Parathyroid adenoma (tissue), 2 donors: Measurements from ENCODE around the gene TRPV5.
A peak's percentile ranks its signal among the peaks of the same experiment; 100 is the strongest.

Experiments
- H2AFZ ChIP-seq: fragments of 300-600 bp; sonication (generic); one replicate; pipeline ENCODE4 v1.7.0; 2017; ENCODE audit warnings: antibody characterized with exemption, mild to moderate bottlenecking
- H3K27ac ChIP-seq: fragments of 300-600 bp; sonication (generic); one replicate; pipeline ENCODE4 v1.7.0; 2017
- H3K27me3 ChIP-seq: fragments of 300-600 bp; sonication (generic); one replicate; pipeline ENCODE4 v1.7.0; 2017; ENCODE audit warnings: low read length; ENCODE audit not compliant: control insufficient read depth, insufficient read depth
- H3K36me3 ChIP-seq: fragments of 300-600 bp; sonication (generic); one replicate; pipeline ENCODE4 v1.7.0; 2017; ENCODE audit warnings: low read length; ENCODE audit not compliant: control insufficient read depth, insufficient read depth
- H3K4me1 ChIP-seq: fragments of 300-600 bp; sonication (generic); one replicate; pipeline ENCODE4 v1.7.0; 2017; ENCODE audit warnings: control low read depth
- H3K4me2 ChIP-seq: fragments of 300-600 bp; sonication (generic); one replicate; pipeline ENCODE4 v1.7.0; 2017; ENCODE audit warnings: low read length
- H3K4me3 ChIP-seq: fragments of 300-600 bp; sonication (generic); one replicate; pipeline ENCODE4 v1.7.0; 2017; ENCODE audit warnings: low read depth, low read length
- H3K79me2 ChIP-seq: fragments of 300-600 bp; sonication (generic); one replicate; pipeline ENCODE4 v1.7.0; 2017; ENCODE audit warnings: control low read depth
- H3K9ac ChIP-seq: fragments of 300-600 bp; sonication (generic); one replicate; pipeline ENCODE4 v1.7.0; 2017; ENCODE audit warnings: mild to moderate bottlenecking
- H3K9me3 ChIP-seq: fragments of 300-600 bp; sonication (generic); one replicate; pipeline ENCODE4 v1.7.0; 2017; ENCODE audit warnings: low read length; ENCODE audit not compliant: control insufficient read depth
- CTCF ChIP-seq: fragments of 300-600 bp; sonication (generic); IDR thresholded peaks from one replicate; pipeline ENCODE4 v1.7.0; 2017; ENCODE audit warnings: antibody characterized with exemption, mild to moderate bottlenecking
- donor health status: primary hyperparathyroidism.

Gene TRPV5

GRCh38 chr7:142873281-142873784 is 60.2 kb downstream of the TRPV5 start:
- no peak overlapping the region for H3K4me2 ChIP-seq
- no peaks in the 10 kb centered on the region for H3K27me3 ChIP-seq
- peak; percentile 58 for TF ChIP-seq CTCF
- no peak overlapping the region for H2AFZ ChIP-seq
- H3K79me2 ChIP-seq, result no peaks in the 10 kb centered on the region
- no peak overlapping the region for H3K9ac ChIP-seq
- no peaks in the 10 kb centered on the region for H3K9me3 ChIP-seq
- H3K27ac ChIP-seq, result no peak overlapping the region
- no peaks in the 10 kb centered on the region for H3K4me1 ChIP-seq
- H3K4me3 ChIP-seq, result no peak overlapping the region
- H3K36me3 ChIP-seq, result no peaks in the 10 kb centered on the region

GRCh38 chr7:142872106-142872675 is 61.4 kb downstream of the TRPV5 start:
- no peak overlapping the region for H3K4me3 ChIP-seq
- no peaks in the 10 kb centered on the region for H3K36me3 ChIP-seq
- H3K27me3 ChIP-seq, result no peaks in the 10 kb centered on the region
- H3K9me3 ChIP-seq, result no peaks in the 10 kb centered on the region
- no peak overlapping the region for H3K27ac ChIP-seq
- no peak overlapping the region for H3K9ac ChIP-seq
- no peaks in the 10 kb centered on the region for H3K4me1 ChIP-seq
- no peak for TF ChIP-seq CTCF
- no peaks in the 10 kb centered on the region for H3K79me2 ChIP-seq
- H3K4me2 ChIP-seq, result no peak overlapping the region
- no peak overlapping the region for H2AFZ ChIP-seq

- TF ChIP-seq CTCF, result no peak
Measured at GRCh38 chr7:142871260-142872105, 62.1 kb downstream of the TRPV5 start.

GRCh38 chr7:142870566-142871259 is 62.8 kb downstream of the TRPV5 start:
- TF ChIP-seq CTCF, result no peak
- H3K4me1 ChIP-seq, result no peaks in the 10 kb centered on the region
- H2AFZ ChIP-seq, result no peak overlapping the region
- no peaks in the 10 kb centered on the region for H3K9me3 ChIP-seq
- no peak overlapping the region for H3K4me2 ChIP-seq
- no peak overlapping the region for H3K9ac ChIP-seq
- no peaks in the 10 kb centered on the region for H3K36me3 ChIP-seq
- H3K4me3 ChIP-seq, result no peak overlapping the region
- no peaks in the 10 kb centered on the region for H3K27me3 ChIP-seq
- H3K79me2 ChIP-seq, result no peaks in the 10 kb centered on the region
- no peak overlapping the region for H3K27ac ChIP-seq

More at GRCh38 chr7:142871260-142872105, 62.1 kb downstream of the TRPV5 start:
- no peaks in the 10 kb centered on the region for H3K79me2 ChIP-seq
- H3K4me3 ChIP-seq, result no peak overlapping the region
- H2AFZ ChIP-seq, result no peak overlapping the region
- no peak overlapping the region for H3K4me2 ChIP-seq
- H3K36me3 ChIP-seq, result no peaks in the 10 kb centered on the region
- H3K9me3 ChIP-seq, result no peaks in the 10 kb centered on the region
- no peaks in the 10 kb centered on the region for H3K4me1 ChIP-seq
- H3K9ac ChIP-seq, result no peak overlapping the region
- no peaks in the 10 kb centered on the region for H3K27me3 ChIP-seq
- H3K27ac ChIP-seq, result no peak overlapping the region
